NCI-H1092 treated with DMSO at 0.1 percent for 48 hours (cell line): ENCODE results near the gene MYCBP.
"Not testable (repeated sequence)": the region's sequence is repeated elsewhere in the genome, so short reads cannot be mapped to it uniquely, and the experiment has no call there.

Experiments used
- DNase-seq: peaks from one replicate; lab custom pipeline; 2025; lab: John Stamatoyannopoulos, UW

Gene MYCBP

GRCh38 chr1:38867208-38867607, 5.9 kb downstream of the MYCBP start:
- DNase-seq: no peak

- DNase-seq: no peak
Observed at GRCh38 chr1:38865112-38865715, 7.9 kb downstream of the MYCBP start.

- no peak for DNase-seq
Observed at GRCh38 chr1:38860454-38860795, 12.7 kb downstream of the MYCBP start.

GRCh38 chr1:38859561-38860453, 13.3 kb downstream of the MYCBP start, which contains the start of gene RRAGC:
TSS of gene RRAGC (minus strand) at chr1:38859772. CDS start at chr1:38859646, 126 bp downstream.
- peak; percentile 97 for DNase-seq

- no peak for DNase-seq
Observed at GRCh38 chr1:38858833-38859560, 14.2 kb downstream of the MYCBP start.

- no peak for DNase-seq
Observed at GRCh38 chr1:38852780-38853179, 20.4 kb downstream of the MYCBP start.

- no peak for DNase-seq
Observed at GRCh38 chr1:38848071-38848470, 25.1 kb downstream of the MYCBP start.

- DNase-seq: no peak
Observed at GRCh38 chr1:38846210-38846609, 26.9 kb downstream of the MYCBP start.

- DNase-seq: not testable (repeated sequence)
Observed at GRCh38 chr1:38845088-38845487, 28.1 kb downstream of the MYCBP start.

- DNase-seq: no peak
Observed at GRCh38 chr1:38840281-38840680, 32.9 kb downstream of the MYCBP start.

GRCh38 chr1:38839363-38839762, 33.8 kb downstream of the MYCBP start:
- no peak for DNase-seq

GRCh38 chr1:38836316-38836715, 36.8 kb downstream of the MYCBP start:
- DNase-seq: not testable (repeated sequence)

- DNase-seq: peak; percentile 89
Observed at GRCh38 chr1:38834937-38835827, 38.0 kb downstream of the MYCBP start.

GRCh38 chr1:38834221-38834782, 38.8 kb downstream of the MYCBP start:
- DNase-seq: no peak

GRCh38 chr1:38833146-38833545, 40.0 kb downstream of the MYCBP start:
- no peak for DNase-seq

GRCh38 chr1:38832370-38832734, 40.8 kb downstream of the MYCBP start:
- DNase-seq: no peak

GRCh38 chr1:38831731-38832369, 41.3 kb downstream of the MYCBP start:
- DNase-seq: no peak

GRCh38 chr1:38829368-38829767, 43.8 kb downstream of the MYCBP start:
- no peak for DNase-seq

GRCh38 chr1:38827318-38827717, 45.8 kb downstream of the MYCBP start:
- DNase-seq: no peak

- no peak for DNase-seq
Observed at GRCh38 chr1:38826886-38827285, 46.3 kb downstream of the MYCBP start.

- no peak for DNase-seq
Observed at GRCh38 chr1:38826262-38826661, 46.9 kb downstream of the MYCBP start.
